Urothelium cell line (cell line): ENCODE measurements around the gene HERC3.
A peak's percentile ranks its signal among the peaks of the same experiment; 100 is the strongest.
"Not testable (repeated sequence)": the region's sequence is repeated elsewhere in the genome, so short reads cannot be mapped to it uniquely, and the experiment has no call there.

Experiments used
- DNase-seq: peaks from one replicate; pipeline ENCODE4 v3.0.0; 2011; ENCODE audit warnings: low spot score, mixed read lengths
- FAIRE-seq: peaks from 2 replicates; lab custom pipeline; 2011; peaks lifted over from hg19 to GRCh38; lab: Jason Lieb, UNC

The HERC3 gene

GRCh38 chr4:88606832-88607231 lies 14.6 kb downstream of the HERC3 start:
- no peak for FAIRE-seq
- no peak for DNase-seq

- no peak for DNase-seq
- FAIRE-seq = no peak
Observed at GRCh38 chr4:88609387-88609786, 17.1 kb downstream of the HERC3 start.

GRCh38 chr4:88609794-88610193 lies 17.5 kb downstream of the HERC3 start:
- DNase-seq, FAIRE-seq: not testable (repeated sequence)

- DNase-seq = peak; percentile 17
- FAIRE-seq = no peak
Observed at GRCh38 chr4:88610771-88611170, 18.5 kb downstream of the HERC3 start.

GRCh38 chr4:88613417-88613875 lies 21.2 kb downstream of the HERC3 start:
- FAIRE-seq = peak; percentile 50
- DNase-seq = no peak

GRCh38 chr4:88614058-88614457 lies 21.8 kb downstream of the HERC3 start:
- FAIRE-seq (no peak), DNase-seq (no peak)

GRCh38 chr4:88616275-88617150 lies 24.2 kb downstream of the HERC3 start:
- DNase-seq (peak; percentile 16), FAIRE-seq (no peak)

- FAIRE-seq (no peak), DNase-seq (no peak)
Observed at GRCh38 chr4:88618782-88619485, 26.7 kb downstream of the HERC3 start.

- DNase-seq (no peak), FAIRE-seq (no peak)
Observed at GRCh38 chr4:88619971-88620370, 27.7 kb downstream of the HERC3 start.

GRCh38 chr4:88621763-88622327 lies 29.6 kb downstream of the HERC3 start:
- no peak for FAIRE-seq

GRCh38 chr4:88623097-88623496 lies 30.8 kb downstream of the HERC3 start:
- peak; percentile 44 for DNase-seq
- no peak for FAIRE-seq

More at GRCh38 chr4:88621763-88622327, 29.6 kb downstream of the HERC3 start:
- no peak for DNase-seq

GRCh38 chr4:88628746-88629145 lies 36.5 kb downstream of the HERC3 start:
- DNase-seq = no peak
- FAIRE-seq = no peak

- no peak for FAIRE-seq
- no peak for DNase-seq
Observed at GRCh38 chr4:88629826-88630225, 37.5 kb downstream of the HERC3 start.

- FAIRE-seq = no peak
- DNase-seq = peak; percentile 9
Observed at GRCh38 chr4:88630756-88631155, 38.5 kb downstream of the HERC3 start.

- FAIRE-seq (no peak), DNase-seq (no peak)
Observed at GRCh38 chr4:88643932-88644331, 51.7 kb downstream of the HERC3 start.

GRCh38 chr4:88645994-88646393 lies 53.7 kb downstream of the HERC3 start:
- FAIRE-seq (no peak), DNase-seq (no peak)

GRCh38 chr4:88646528-88647280 lies 54.4 kb downstream of the HERC3 start:
- FAIRE-seq (no peak), DNase-seq (no peak)

GRCh38 chr4:88649716-88650115 lies 57.4 kb downstream of the HERC3 start:
- FAIRE-seq (no peak), DNase-seq (no peak)

- no peak for FAIRE-seq
Observed at GRCh38 chr4:88653371-88653946, 61.2 kb downstream of the HERC3 start.

GRCh38 chr4:88655226-88655625 lies 62.9 kb downstream of the HERC3 start:
- DNase-seq = no peak
- FAIRE-seq = no peak

More at GRCh38 chr4:88653371-88653946, 61.2 kb downstream of the HERC3 start:
- DNase-seq = no peak
